ENCODE results near the gene IQCH. TPM values are rescaled to one million over a fixed set of nuclear protein-coding genes. Genes with fewer than 3 reads are reported as not detected.

Gene IQCH
- total and polyA plus RNA-seq, 9 of the 15 experiments (the other 6 are each of a cell fraction or from before 2014, with no cell fraction given) = 1.8 to 3.9 (median 2.7) TPM

DNA sequence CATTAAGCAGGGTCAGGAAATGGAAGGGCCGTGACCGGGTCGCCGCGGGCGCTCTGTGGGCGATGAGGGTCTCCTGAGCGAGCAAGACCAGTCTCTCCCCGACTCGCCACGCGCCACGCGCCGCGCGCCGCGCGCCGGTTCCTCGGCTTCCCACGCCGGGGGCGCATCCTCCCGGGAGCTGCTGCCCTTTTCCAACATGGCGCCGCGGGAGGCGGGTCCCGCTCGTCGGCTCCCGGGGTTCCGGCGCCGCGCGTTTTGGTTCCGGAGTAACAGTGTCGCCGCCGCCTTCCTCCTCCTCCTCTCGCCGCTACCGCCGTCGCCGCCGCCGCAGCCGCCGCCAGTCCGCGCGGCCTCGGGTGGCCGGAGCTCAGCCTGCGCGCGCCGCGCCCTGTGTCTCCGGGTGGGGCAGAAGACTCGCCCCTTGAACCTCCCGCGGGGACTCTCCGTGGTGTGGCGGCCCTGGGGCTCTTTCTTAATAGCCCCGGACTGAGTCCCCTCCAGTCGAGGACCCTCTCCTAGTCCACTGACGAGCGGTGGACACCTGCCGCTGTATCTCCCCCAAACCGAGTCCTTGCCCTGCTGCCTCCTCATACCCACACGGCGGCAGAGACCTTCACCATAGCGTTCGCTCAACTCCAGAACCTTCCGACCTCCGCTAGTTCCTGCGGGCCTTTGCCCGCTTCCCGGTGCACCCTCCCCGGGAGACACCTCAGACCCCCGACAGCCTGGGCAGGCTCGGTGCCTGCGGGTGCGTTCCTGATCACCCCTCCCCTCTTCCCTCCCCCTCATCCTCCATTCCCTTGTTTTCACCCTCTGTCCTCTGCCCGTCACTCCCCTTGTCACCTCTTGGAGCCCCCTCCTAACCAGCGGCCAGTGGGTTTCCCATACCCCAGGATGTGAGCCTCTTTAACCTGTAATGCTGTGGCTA lies 288.1 kb downstream of the IQCH start, which contains the start of gene MAP2K5 (continued):
- TF ChIP-seq ZNF408 (CRISPR knock-in tag; IDR thresholded peaks at IDR 0.05; ENCODE audit: low read depth) = no peak
- peak; percentile 74 for TF ChIP-seq GTF2E2 (tag; IDR thresholded peaks at IDR 0.05)
- no peak for TF ChIP-seq CHCHD3 (CRISPR knock-in tag; IDR thresholded peaks at IDR 0.05)
- TF ChIP-seq ESRRA (IDR thresholded peaks at IDR 0.05; ENCODE audit: borderline replicate concordance, low read depth) = peak; percentile 53; the same call in 1 of the 2 replicates
- no peak for TF ChIP-seq STAT5B (CRISPR knock-in tag; IDR thresholded peaks at IDR 0.05)
- TF ChIP-seq NFRKB (IDR thresholded peaks at IDR 0.05; ENCODE audit: low read depth) = peak; percentile 62
- no peak for TF ChIP-seq HOXB6 (CRISPR knock-in tag; IDR thresholded peaks at IDR 0.05; ENCODE audit: borderline replicate concordance)
- peak; percentile 71 for TF ChIP-seq PHF20 (IDR thresholded peaks at IDR 0.05; ENCODE audit: partially characterized antibody)
- TF ChIP-seq ZFX (CRISPR knock-in tag; IDR thresholded peaks at IDR 0.05) = peak; percentile 68
- TF ChIP-seq ZSCAN32 (CRISPR knock-in tag; IDR thresholded peaks at IDR 0.05) = no peak
- 0 out of 2 replicates have a peak, but pooled peaks have one; percentile 21 for TF ChIP-seq JUND (IDR thresholded peaks at IDR 0.05; ENCODE audit: borderline replicate concordance, low read depth, low read length)
- TF ChIP-seq JUND (tag; IDR thresholded peaks at IDR 0.05; ENCODE audit: borderline replicate concordance, low read depth, low read length) = no peak
- peak; percentile 10; the same call in 1 of the 2 replicates for TF ChIP-seq BCOR (IDR thresholded peaks at IDR 0.05)
- TF ChIP-seq, protein P1, sequence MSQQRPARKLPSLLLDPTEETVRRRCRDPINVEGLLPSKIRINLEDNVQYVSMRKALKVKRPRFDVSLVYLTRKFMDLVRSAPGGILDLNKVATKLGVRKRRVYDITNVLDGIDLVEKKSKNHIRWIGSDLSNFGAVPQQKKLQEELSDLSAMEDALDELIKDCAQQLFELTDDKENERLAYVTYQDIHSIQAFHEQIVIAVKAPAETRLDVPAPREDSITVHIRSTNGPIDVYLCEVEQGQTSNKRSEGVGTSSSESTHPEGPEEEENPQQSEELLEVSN (IDR thresholded peaks at IDR 0.05; ENCODE audit: borderline replicate concordance in 1 of 2, extremely low read depth in 1 of 2, insufficient read depth in 1 of 2, insufficient read length in 1 of 2, low read depth in 1 of 2, low read length in 1 of 2, poor library complexity in 1 of 2, severe bottlenecking in 1 of 2) = peak; percentile 49 to 78
- peak; percentile 97 for TF ChIP-seq GABPA (tag; conservative IDR thresholded peaks at IDR 0.05; ENCODE audit: low read depth)
- no peak for TF ChIP-seq ZNF551 (CRISPR knock-in tag; IDR thresholded peaks at IDR 0.05)
- TF ChIP-seq, protein P2, sequence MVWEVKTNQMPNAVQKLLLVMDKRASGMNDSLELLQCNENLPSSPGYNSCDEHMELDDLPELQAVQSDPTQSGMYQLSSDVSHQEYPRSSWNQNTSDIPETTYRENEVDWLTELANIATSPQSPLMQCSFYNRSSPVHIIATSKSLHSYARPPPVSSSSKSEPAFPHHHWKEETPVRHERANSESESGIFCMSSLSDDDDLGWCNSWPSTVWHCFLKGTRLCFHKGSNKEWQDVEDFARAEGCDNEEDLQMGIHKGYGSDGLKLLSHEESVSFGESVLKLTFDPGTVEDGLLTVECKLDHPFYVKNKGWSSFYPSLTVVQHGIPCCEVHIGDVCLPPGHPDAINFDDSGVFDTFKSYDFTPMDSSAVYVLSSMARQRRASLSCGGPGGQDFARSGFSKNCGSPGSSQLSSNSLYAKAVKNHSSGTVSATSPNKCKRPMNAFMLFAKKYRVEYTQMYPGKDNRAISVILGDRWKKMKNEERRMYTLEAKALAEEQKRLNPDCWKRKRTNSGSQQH (CRISPR knock-in tag; IDR thresholded peaks at IDR 0.05) = 0 out of 2 replicates have a peak, but pooled peaks have one; percentile 21
- TF ChIP-seq NCOA6 (IDR thresholded peaks at IDR 0.05) = no peak
- TF ChIP-seq POLR2B (IDR thresholded peaks at IDR 0.05; ENCODE audit: low read depth, partially characterized antibody) = peak; percentile 71
- TF ChIP-seq ZNF830 (CRISPR knock-in tag; IDR thresholded peaks at IDR 0.05) = no peak
- TF ChIP-seq SMARCA5 (IDR thresholded peaks at IDR 0.05) = no peak
- peak; percentile 81 for TF ChIP-seq POLR2A (conservative IDR thresholded peaks at IDR 0.05)
- no peak for TF ChIP-seq ZNF780A (CRISPR knock-in tag; IDR thresholded peaks at IDR 0.05)
- TF ChIP-seq KLF6 (CRISPR knock-in tag; IDR thresholded peaks at IDR 0.05; ENCODE audit: borderline replicate concordance) = no peak
- TF ChIP-seq XRCC3 (IDR thresholded peaks at IDR 0.05) = no peak
- TF ChIP-seq CBFA2T3 (IDR thresholded peaks at IDR 0.05) = no peak
- TF ChIP-seq ADNP (tag; IDR thresholded peaks at IDR 0.05) = no peak
- TF ChIP-seq ZNF699 (CRISPR knock-in tag; IDR thresholded peaks at IDR 0.05; ENCODE audit: insufficient replicate concordance) = no peak
- TF ChIP-seq EHMT2 (IDR thresholded peaks at IDR 0.05) = no peak

Data from K562 (cell line).